GM08714 (cell line): Measurements from ENCODE around the gene HTN1.
"Not testable (repeated sequence)": the region's sequence is repeated elsewhere in the genome, so short reads cannot be mapped to it uniquely, and the experiment has no call there.

Source experiments
- H3K4me3 ChIP-seq: fragments of 200-500 bp; sonication (Bioruptor generic); 2 replicates; pipeline ENCODE4 v1.5.1; 2014; ENCODE audit warnings: mild to moderate bottlenecking, low read length, inconsistent platforms
- ZNF274 ChIP-seq: IDR thresholded peaks from 2 replicates; pipeline ENCODE4 v1.6.1; 2012; ENCODE audit warnings: mild to moderate bottlenecking, low read depth, low read length

Gene HTN1

DNA sequence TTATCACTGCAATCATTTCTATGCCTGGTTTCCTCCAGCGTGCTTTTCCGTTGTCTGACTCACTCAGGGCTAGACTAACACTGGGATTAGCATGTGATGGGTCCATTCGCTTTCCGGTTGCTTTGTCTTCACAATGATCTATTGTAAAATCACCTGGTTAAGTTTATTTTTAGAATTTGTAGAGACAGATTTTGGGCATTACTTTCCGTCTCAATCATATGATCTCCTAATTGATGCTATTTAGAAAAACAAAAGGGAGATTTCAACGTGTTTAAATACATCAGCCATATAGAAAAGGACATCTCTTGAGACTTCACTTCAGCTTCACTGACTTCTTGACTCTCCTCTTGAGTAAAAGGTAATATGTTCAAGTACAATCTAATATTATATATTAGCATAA, at the start of gene HTN1:
HTN1 (plus strand) TSS at position 301 of the 400 bp plus-strand sequence. CDS start 2,639 bp downstream, outside the sequence.
- H3K4me3 ChIP-seq = not testable (repeated sequence)

DNA sequence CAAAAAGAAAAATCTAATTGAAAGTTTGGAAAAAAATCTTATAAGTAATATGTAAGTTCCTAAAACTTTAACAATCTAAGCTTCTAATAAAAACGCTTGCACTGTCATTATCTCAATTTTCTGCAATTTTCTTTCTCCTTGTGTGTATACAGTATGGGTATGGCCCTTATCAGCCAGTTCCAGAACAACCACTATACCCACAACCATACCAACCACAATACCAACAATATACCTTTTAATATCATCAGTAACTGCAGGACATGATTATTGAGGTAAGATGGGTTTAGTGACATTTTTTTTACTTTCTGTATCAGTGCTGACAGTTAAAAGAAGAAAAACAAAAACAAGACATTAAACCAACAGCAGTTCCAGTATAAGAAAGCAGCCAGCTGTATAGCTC, 49.5 kb upstream of the HTN1 start:
- no peak overlapping the region for H3K4me3 ChIP-seq
- TF ChIP-seq ZNF274 = no peak

DNA sequence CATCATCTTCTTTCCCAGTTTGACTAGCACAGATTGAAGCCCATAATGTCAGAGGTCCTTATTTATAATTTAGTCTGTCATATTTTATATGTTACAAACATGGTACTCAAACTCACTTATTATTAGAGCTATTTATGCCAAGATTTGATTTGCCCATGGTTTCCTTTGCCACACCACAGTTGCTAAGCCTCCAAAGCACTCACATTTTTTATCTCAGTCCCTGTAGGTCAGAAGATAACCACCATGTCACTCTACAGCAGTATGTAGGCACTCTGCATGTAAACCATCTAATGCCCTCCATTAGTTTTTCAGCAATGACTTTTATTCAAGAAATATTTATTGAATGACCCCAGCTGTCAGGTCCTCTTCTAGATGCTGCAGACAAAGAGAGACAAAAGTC, 47.7 kb upstream of the HTN1 start:
- H3K4me3 ChIP-seq = no peak overlapping the region
- TF ChIP-seq ZNF274 = no peak

DNA sequence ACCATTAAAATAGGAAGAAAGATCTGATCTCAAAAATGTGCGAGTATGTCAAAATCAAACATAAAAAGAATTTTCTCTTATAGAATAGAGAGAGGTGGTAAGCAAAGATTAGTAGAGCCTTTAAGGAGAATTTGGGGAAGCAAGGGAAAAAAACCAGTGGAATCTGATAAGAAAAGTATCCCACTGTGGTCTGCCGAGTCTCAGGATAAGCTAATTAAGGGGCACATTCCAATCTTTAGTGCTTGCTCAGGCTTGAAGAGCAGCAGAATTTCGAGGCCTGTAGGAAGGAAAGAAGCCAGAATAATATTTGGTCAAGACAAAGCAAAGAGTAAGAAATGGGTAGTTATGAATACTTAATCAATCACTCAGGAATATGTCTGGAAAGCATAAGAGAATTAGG, 41.5 kb upstream of the HTN1 start:
- TF ChIP-seq ZNF274 = no peak
- H3K4me3 ChIP-seq = no peak overlapping the region

DNA sequence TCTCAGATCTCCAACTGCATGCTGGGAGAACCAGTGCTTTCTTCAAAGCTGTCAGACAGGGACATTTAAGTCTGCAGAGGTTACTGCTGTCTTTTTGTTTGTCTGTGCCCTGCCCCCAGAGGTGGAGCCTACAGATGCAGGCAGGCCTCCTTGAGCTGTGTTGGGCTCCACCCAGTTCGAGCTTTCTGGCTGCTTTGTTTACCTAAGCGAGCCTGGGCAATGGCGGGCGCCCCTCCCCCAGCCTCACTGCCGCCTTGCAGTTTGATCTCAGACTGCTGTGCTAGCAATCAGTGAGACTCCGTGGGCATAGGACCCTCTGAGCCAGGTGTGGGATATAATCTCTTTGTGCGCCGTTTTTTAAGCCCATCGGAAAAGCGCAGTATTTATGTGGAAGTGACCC, 31.2 kb upstream of the HTN1 start:
- H3K4me3 ChIP-seq = not testable (repeated sequence)

DNA sequence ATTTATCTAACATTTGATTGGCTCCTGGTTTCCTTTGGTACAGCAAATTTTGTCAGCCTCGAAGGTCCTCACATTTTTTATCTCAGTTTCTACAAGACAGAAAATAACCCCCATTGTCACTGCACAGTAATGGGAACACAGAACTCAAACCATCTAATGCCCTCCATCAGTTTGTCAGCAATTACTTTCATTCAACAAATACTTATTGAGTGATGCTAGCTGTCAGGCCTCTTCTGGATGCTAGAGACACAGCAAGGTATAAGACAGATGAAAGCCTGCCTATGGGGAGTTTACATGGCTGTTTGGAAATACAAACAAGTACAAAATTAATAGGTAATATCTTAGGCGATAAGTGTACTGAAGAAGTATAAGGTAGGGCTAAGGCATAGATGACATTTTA, 27.0 kb upstream of the HTN1 start:
- no peak for TF ChIP-seq ZNF274
- no peak overlapping the region for H3K4me3 ChIP-seq

DNA sequence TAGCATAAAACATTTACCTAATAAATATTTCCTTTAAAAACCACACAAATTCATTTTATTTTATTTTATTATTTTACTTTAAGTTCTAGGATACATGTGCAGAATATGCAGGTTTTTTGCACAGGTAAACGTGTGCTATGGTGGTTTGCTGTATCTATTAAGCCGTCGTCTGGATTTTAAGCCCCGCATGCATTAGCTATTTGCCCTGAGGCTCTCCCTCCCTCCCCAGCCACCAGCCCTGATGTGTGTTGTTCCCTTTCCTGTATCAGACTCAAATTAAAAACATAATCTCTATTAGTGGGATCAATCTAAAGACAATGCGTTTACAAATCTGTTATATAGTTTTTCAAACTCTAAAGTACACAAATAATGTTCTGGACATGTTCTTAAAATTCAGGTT, 23.2 kb upstream of the HTN1 start:
- no peak for TF ChIP-seq ZNF274
- no peak overlapping the region for H3K4me3 ChIP-seq

DNA sequence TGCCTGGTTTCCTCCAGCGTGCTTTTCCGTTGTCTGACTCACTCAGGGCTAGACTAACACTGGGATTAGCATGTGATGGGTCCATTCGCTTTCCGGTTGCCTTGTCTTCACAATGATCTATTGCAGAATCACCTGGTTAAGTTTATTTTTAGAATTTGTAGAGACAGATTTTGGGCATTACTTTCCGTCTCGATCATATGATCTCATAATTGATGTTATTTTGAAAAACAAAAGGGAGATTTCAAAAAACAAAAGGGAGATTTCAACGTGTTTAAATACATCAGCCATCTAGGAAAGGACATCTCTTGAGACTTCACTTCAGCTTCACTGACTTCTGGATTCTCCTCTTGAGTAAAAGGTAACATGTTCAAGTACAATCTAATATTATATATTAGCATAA, 22.1 kb upstream of the HTN1 start, which contains the start of gene HTN3:
HTN3 (plus strand) TSS at position 301 of the 400 bp plus-strand sequence. CDS start 2,282 bp downstream, outside the sequence.
- not testable (repeated sequence) for H3K4me3 ChIP-seq

DNA sequence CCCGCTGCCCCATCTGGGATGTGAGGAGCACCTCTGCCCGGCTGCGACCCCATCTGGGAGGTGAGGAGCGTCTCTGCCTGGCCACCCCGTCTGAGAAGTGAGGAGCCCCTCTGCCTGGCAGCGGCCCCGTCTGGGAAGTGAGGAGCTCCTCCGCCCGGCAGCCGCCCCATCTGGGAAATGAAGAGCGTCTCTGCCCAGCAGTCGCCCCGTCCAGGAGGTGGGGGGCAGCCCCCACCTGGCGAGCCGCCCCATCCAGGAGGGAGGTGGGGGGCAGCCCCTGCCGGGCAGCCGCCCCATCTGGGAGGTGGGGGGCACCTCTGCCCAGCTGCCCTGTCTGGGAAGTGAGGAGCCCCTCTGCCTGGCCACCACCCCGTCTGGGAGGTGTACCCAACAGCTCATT, 12.7 kb upstream of the HTN1 start:
- not testable (repeated sequence) for H3K4me3 ChIP-seq

DNA sequence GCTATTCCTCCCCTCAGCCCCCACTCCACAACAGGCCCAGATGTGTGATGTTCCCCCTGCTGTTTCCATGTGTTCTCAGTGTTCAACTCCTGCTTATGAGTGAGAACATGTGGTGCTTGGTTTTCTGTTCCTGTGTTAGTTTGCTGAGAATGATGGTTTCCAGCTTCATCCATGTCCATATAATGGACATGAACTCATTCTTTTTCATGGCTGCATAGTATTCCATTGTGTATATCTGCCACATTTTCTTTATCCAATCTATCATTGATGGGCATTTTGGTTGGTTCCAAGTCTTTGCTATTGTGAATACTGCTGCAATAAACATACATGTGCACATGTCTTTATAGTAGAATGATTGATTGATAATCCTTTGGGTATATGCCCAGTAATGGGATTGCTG, 10.3 kb upstream of the HTN1 start:
- H3K4me3 ChIP-seq = not testable (repeated sequence)

DNA sequence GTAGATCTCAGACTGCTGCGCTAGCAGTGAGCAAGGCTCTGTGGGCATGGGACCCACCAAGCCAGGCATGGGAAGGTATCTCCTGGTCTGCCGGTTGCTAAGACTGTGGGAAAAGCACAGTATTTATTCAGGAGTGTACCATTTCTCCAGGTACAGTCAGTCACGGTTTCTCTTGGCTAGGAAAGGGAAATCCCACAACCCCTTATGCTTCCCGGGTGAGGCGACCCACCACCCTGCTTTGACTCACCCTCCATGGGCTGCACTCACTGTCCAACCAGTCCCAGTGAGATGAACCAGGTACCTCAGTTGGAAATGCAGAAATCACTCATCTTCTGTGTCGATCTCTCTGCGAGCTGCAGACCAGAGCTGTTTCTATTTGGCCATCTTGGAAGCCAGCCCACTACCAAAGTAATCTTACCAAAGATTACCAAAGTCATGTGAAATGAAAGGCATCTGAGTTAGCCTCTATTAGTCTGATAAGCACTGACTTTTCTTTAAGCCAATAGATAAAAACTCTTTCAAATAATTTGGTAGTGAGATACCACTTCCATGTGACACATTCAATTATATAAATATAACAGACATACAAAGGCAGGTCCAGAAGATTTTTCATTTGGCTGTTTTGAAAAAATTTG, 8.5 kb upstream of the HTN1 start:
- no peak for TF ChIP-seq ZNF274
- no peak overlapping the region for H3K4me3 ChIP-seq

DNA sequence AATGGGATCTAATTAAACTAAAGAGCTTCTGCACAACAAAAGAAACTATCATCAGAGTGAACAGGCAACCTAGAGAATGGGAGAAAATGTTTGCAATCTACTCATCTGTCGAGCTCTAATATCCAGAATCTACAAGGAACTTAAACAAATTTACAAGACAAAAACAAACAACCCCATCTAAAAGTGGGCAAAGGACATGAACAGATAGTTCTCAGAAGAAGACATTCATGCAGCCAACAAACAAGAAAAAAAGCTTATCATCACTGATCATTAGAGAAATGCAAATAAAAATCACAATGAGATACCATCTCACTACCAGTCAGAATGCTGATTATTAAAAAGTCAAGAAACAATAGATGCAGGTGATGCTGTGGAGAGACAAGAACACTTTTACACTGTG, 6.3 kb downstream of the HTN1 start:
- H3K4me3 ChIP-seq = not testable (repeated sequence)

DNA sequence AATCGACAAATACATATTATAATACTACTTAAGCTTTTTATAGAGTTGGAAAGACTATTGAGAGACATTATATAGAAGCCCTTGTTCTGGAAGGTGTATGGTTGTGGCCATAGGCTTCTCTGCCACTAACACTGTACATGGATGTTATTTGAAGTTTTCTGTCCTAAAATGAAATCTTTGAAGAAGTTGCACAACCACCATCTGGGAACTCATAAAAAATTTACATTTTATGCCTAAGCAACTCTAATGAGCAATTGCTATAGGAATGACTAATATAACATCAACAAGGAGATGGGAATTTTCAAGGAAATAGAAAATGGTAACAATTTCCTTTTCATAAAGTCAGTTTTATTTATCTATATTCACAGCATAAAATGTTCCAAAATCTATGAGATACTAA, 7.4 kb downstream of the HTN1 start:
- TF ChIP-seq ZNF274 = no peak
- H3K4me3 ChIP-seq = no peak overlapping the region

DNA sequence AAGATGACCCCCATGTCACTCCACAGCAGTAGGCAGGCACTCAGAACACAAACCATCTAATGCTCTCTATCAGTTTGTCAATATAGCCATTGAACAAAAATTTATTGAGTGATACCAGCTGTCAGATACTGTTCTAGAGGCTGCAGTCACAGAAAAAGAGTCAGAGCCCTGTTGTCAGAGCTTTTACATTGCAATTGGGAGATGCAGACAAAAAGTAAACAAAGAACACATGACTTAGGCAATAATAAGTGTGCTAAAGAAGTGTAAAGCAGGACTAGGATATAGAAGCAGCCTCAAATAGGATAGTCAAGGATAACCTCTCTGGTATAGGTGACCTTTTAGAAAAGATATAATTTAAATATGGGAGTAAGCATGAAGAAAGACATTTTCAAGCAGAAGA, 8.9 kb downstream of the HTN1 start:
- no peak overlapping the region for H3K4me3 ChIP-seq
- TF ChIP-seq ZNF274 = no peak

DNA sequence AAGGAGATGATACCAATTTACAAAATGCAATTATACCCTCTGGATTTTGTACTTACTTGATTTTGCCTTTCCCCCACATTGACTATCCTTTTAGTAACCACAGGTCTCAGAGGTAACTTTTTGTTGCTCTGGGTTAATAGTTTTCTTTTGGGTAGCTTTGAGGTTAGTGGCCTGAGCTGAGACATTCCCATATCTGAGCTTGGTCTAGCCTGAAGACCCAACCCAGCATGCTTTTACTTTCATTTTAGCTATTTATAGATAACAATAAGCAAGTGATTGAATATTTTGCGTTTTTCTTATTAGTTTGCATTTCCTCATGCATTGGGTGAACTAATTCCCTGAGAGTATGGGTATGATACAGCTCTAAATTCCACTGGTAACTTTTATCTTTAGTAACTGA, 11.8 kb downstream of the HTN1 start:
- H3K4me3 ChIP-seq = no peak overlapping the region
- TF ChIP-seq ZNF274 = no peak

DNA sequence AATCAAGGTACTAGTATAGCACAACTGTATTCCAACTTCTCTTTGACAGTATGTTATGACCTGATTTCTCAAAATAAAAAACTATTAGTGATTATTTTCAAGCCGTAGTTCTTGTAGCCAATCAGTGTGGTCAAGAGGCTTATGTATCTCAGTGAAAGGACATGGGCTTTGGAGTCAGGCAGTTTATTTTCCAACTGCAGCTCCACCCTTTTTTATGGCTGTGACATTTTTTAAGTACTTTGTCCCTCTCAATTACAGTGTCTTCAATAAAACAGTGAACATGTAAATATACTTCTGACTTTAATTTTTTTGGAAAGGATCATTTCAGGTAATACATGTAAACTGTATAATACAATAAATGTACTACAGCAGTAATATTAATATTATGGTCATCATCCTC, 30.0 kb downstream of the HTN1 start:
- TF ChIP-seq ZNF274 = no peak

DNA sequence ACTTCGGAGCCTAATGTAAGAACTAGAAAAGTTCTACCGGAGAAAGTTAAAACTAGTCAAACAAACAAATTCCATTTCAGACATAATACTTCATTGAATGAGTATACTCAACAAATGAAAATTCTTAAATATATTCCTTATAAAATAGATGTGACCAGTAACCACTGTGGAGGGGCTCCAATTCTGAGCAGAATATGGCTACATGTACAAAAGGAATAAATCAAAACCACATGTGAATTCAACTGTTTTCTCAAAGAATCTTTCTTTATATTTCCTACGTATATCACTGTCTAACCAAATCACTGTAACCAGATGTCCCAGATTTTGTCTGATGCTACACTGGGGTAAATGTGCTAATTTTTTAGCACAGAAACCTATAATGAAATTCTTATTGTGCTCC, 49.0 kb downstream of the HTN1 start:
- no peak overlapping the region for H3K4me3 ChIP-seq
- TF ChIP-seq ZNF274 = no peak

More for the DNA sequence above, 30.0 kb downstream of the HTN1 start:
- H3K4me3 ChIP-seq = no peak overlapping the region
